ENCODE results near the gene TMED7. TPM values are rescaled to one million over a fixed set of nuclear protein-coding genes. Genes with fewer than 3 reads are reported as not detected.
A peak's percentile ranks its signal among the peaks of the same experiment; 100 is the strongest.

The TMED7 gene
- total RNA-seq, 1 donor from 2014 or later, result 107 TPM

GRCh38 chr5:115580941-115581340 is 44.9 kb downstream of the TMED7 start:
- DNase-seq, result no peak

DNA sequence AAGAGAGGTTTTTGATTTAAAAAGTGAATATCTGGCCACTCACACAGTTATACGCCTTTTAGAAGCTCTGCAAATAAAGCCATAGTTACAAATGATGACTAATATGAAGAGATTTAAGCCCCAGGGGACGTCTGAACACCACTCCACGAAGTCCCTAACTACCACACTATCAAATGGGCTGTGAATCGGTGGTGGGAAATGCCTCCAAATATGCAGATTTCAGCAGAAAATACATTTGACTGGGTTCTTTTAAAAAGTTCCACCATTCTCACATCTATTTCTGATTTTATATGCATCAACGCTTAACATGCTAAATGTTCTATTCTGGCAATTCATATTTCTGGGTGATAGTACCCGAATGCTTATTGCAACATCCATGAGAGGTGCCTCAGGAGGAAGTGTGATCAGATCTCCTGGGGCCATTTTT is 46.1 kb downstream of the TMED7 start:
- no peak for DNase-seq

- DNase-seq, result no peak
These were observed 46.6 kb downstream of the TMED7 start for GRCh38 chr5:115579216-115579615.

- DNase-seq, result no peak
These were observed 47.2 kb downstream of the TMED7 start for GRCh38 chr5:115578657-115579056.

- no peak for DNase-seq
These were observed 48.1 kb downstream of the TMED7 start for GRCh38 chr5:115577741-115578140.

DNA sequence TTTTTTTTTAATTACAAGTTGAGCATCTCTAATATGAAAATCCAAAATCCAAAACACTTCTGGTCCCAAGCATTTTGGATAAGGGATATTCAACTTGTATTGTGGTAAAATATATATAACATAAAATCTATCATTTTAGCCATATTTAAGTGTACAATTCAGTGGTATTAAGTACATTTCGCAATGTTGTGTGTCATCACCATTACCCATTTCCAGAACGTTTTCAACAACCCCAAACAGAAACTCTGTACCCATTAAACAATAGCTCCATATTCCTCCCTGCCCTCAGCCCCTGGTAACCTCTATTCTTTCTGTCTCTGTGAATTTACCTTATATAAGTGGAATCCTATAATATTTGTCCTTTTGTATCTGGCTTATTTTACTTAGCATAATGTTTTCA is 48.5 kb downstream of the TMED7 start:
- DNase-seq, result no peak

DNA sequence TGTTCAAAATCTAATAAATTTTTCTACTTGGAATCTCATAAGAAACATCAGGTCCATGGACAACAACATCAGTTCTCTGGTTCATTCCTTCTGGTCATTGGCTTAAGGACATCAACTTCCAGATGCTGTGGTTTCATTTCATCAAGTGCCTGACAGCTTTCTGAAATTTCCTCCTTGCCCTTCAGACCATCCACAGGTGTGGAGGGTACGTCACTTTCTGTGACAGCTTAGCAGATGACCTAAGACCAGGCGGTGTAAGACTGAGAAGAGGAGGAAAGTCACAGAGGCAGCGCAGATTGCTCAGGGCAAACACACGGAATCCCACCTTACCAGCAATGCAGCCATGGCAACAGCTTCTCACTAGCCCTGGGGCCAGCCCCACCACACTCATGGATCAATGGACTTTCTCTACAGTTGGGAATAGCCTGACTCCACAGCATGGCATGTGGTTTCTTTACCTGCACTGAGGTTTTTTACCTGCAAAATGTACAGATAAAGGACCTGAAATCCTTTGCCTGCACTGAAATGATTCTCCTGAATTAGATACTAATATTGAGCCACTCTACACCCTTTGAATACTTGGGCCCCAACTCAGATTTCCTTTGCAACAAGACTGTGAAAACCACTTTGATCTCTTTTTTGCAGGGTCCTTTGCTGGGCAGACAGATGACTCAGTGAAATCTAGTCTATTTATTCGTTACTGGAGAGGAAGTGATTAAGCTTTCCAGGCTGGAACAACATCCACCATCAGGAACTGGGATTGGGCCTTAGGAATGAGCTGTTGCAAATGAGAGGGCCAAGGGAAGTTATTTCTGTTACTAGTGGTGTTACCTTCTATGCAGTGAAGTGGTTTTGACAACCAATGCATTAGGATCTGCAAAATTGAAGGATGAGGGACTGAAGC is 50.4 kb downstream of the TMED7 start:
- DNase-seq, result no peak

GRCh38 chr5:115573133-115573532 is 52.7 kb downstream of the TMED7 start:
- DNase-seq, result no peak

DNA sequence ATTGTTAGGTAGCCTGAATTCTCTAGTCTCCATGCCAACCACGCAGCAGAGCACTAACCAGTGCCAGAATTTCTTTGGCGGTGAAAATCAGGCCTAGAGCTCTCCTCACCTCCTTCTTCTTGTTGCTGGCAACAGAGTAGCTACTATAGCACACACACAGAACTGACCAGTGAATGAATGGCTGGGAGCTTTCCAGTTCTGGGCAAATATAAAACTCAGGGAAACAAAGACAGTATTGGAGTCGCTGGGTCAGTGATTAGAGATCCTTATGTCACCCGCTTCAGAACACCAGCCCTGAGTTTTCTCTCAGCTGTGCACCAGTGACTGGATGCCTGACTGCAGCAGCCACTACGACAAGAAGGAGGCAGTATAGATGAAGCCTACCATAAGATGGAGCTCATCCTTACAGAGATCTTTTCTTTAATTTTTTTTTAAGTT is 54.4 kb downstream of the TMED7 start:
- DNase-seq, result peak; percentile 56

GRCh38 chr5:115568668-115569067 is 57.2 kb downstream of the TMED7 start:
- peak; percentile 31 for DNase-seq

DNA sequence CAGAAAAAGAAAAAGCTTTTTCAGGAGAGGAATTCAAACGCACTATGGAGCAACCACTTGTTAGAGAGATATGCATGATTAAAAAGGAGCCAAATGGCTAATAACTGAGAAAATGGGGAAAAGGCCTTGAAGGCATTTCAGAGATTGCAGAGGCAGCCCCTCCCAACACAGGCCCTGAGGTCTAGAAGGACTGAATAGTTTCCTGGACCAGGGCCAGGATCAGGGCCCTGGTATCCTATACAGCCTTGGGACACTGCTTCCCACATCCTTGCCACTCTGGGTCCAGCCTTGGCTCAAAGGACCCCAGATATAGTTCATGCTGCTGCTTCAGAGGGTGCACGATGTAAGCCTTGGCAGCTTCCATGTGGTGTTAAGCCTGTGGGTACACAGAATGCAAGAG is 60.6 kb downstream of the TMED7 start:
- no peak for DNase-seq

Other genes starting within 250 kb of the TMED7 start
- gene FEM1C, start 81.3 kb downstream of the TMED7 start, total RNA-seq, result 49.9 TPM
- gene TICAM2, start 23.6 kb downstream of the TMED7 start, total RNA-seq, result 4.0 TPM
- gene CDO1, start 190.6 kb upstream of the TMED7 start, total RNA-seq, result 16.8 TPM
- 46.6 TPM for gene ATG12, start 215.5 kb upstream of the TMED7 start, total RNA-seq
- 52.5 TPM for gene AP3S1, start 215.9 kb upstream of the TMED7 start, total RNA-seq

Measured in tongue (tissue), 2 donors.